Activated naive CD8-positive, alpha-beta T cell treated with anti-CD3 and anti-CD28 coated beads, Interleukin-2, amount 50 U/mL, for 24 hours (primary cell): ENCODE data around the gene TNNI3.
A peak's percentile ranks its signal among the peaks of the same experiment; 100 is the strongest.

Experiments used
- ATAC-seq: fragments of 150-1000 bp; cut with Tn5 transposase; one replicate; pipeline ENCODE4 v1.10.0; 2021
- DNase-seq: peaks from one replicate; pipeline ENCODE4 v3.0.0; 2021
- H3K27ac Mint-ChIP-seq: one replicate; pipeline ENCODE4 v1.8.0; 2021; ENCODE audit warnings: mild to moderate bottlenecking, mixed read lengths
- H3K27me3 Mint-ChIP-seq: one replicate; pipeline ENCODE4 v1.8.0; 2021; ENCODE audit warnings: mixed read lengths
- H3K36me3 Mint-ChIP-seq: one replicate; pipeline ENCODE4 v1.8.0; 2021; ENCODE audit warnings: low read depth, mixed read lengths
- H3K4me1 Mint-ChIP-seq: one replicate; pipeline ENCODE4 v1.8.0; 2021; ENCODE audit warnings: mixed read lengths
- H3K4me3 Mint-ChIP-seq: one replicate; pipeline ENCODE4 v1.8.0; 2021; ENCODE audit warnings: mild to moderate bottlenecking, moderate library complexity, mixed read lengths
- H3K9me3 Mint-ChIP-seq: one replicate; pipeline ENCODE4 v1.8.0; 2021; ENCODE audit warnings: mixed read lengths

The TNNI3 gene

DNA sequence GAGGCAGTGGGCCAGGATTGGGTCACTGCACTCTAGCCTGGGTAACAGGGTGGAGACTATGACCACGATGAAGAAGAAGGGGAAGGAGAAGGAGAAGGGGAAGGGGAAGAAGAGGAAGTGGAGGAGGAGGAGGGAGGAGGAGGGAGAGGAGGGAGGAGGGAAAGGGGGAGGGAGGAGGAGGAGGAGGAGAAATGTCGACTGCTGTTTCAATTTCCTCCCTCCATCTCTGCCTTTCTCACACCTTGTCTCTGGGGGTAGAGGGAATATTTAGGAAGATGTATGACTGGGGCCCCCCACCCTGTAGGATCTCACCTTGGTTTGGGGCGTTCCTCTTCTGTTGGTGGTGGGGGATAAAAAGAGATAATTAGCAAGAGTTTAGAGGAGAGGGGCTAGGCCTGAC, 12.3 kb downstream of the TNNI3 start:
- peaks cover 7% of the 10 kb centered on the region for H3K4me1 Mint-ChIP-seq
- DNase-seq, result no peak
- H3K36me3 Mint-ChIP-seq, result no peaks in the 10 kb centered on the region
- H3K27me3 Mint-ChIP-seq, result peaks cover 58% of the 10 kb centered on the region
- H3K27ac Mint-ChIP-seq, result no peak overlapping the region
- no peak overlapping the region for H3K4me3 Mint-ChIP-seq
- H3K9me3 Mint-ChIP-seq, result no peaks in the 10 kb centered on the region
- no peak for ATAC-seq

DNA sequence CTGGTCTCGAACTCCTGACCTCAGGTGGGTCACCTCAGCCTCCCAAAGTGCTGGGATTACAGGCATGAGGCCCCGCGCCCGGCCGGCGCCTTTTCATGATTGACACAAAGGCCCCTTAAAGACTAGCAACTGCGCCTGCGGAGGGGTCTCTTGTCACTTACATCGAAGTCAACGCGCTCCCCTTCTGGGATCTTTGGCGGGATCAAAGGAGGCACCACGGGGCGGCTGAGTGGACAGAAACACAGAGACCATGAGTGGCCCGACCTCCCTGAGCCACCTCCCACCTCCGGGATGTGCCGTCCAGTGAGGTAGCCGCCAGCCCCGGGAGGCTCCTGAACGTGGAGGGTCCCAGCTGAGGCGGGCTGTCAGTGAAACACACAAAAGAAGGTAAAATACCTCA, 15.8 kb downstream of the TNNI3 start:
- no peak overlapping the region for H3K27ac Mint-ChIP-seq
- no peaks in the 10 kb centered on the region for H3K36me3 Mint-ChIP-seq
- H3K4me3 Mint-ChIP-seq, result no peak overlapping the region
- ATAC-seq, result no peak
- no peak for DNase-seq
- H3K4me1 Mint-ChIP-seq, result peaks cover 7% of the 10 kb centered on the region
- peaks cover 56% of the 10 kb centered on the region for H3K27me3 Mint-ChIP-seq
- H3K9me3 Mint-ChIP-seq, result no peaks in the 10 kb centered on the region

DNA sequence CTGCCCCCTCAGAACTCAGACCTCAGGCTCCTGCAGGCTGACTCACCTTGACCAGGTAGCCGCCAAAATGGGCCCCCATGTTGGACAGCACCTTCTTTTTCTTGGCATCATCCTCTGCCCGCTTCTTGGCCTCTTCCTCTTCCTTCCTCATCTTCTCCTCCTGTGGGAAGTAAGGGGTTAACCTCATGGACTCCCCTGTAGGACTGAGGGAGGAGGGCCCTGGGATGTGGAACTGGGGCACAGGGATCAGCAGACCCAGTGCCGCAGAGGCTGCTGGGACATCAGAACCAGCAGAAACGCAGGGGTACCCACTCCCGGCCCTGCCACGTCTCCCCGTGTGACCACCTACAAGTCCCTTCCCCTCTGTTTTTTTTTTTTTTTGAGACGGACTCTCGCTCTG, 19.6 kb downstream of the TNNI3 start:
- H3K9me3 Mint-ChIP-seq, result no peaks in the 10 kb centered on the region
- no peak for DNase-seq
- ATAC-seq, result no peak
- no peak overlapping the region for H3K4me3 Mint-ChIP-seq
- H3K27me3 Mint-ChIP-seq, result peaks cover 43% of the 10 kb centered on the region
- no peaks in the 10 kb centered on the region for H3K36me3 Mint-ChIP-seq
- H3K4me1 Mint-ChIP-seq, result peaks cover 2% of the 10 kb centered on the region
- H3K27ac Mint-ChIP-seq, result no peak overlapping the region

DNA sequence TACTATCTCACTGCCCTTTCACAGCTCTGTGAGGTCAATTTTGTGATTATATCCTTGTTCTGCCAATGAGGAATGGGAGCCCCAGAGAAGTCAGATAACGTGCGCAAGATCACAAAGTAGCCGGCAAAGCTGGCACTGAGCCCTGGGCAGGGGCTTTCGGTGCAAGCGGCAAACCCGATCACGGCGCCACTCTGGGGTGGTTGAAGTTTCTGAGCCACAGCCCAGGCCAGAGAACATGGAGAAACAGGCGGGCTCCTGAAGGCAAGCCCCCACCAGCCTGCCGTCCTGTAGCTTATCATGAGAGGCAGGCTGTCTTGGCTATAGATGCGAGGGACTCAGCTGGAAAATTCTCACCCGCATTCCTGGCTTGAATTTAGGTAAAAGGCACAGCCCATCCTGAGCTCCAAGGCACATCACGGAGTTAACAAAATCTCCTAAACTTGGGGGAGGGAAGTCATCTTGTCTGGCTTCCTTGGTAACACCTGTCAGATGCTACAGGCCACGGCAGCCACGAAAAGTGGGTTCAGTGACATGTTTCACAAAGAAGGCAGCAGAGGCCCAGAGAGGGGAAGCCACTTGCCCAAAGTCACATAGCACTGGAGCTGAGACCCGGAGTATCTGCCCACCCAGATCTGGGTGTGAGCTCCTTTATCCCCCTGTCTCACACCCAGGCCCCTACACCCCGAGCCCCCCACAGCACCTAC, 21.0 kb downstream of the TNNI3 start:
- no peak for ATAC-seq
- H3K27ac Mint-ChIP-seq, result no peak overlapping the region
- no peak overlapping the region for H3K4me3 Mint-ChIP-seq
- DNase-seq, result no peak
- no peaks in the 10 kb centered on the region for H3K36me3 Mint-ChIP-seq
- H3K9me3 Mint-ChIP-seq, result no peaks in the 10 kb centered on the region
- peaks cover 2% of the 10 kb centered on the region for H3K4me1 Mint-ChIP-seq
- peaks cover 46% of the 10 kb centered on the region for H3K27me3 Mint-ChIP-seq

DNA sequence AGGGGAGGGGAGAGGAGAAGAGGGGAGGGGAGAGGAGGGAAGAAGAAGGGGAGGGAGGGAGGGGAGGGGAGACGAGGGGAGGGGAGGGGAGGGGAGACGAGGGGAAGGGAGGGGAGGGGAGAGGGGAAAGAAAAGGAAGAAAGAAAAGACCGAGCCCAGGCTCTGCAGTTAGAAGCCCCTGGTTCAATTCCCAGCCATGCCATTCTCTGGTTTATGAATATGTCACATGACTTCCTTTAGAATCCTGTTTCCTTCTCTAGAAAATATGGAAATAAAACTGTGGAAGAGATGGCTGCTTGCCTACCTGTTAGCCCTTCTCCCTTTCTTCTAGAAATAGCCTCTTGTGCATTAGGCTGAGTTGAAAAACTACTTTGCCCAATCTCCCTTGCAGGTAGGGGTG, 22.8 kb downstream of the TNNI3 start:
- Mint-ChIP-seq H3K9me3 (no peaks in the 10 kb centered on the region), H3K27ac (no peak overlapping the region), H3K4me3 (no peak overlapping the region), H3K36me3 (no peaks in the 10 kb centered on the region), H3K27me3 (peaks cover 51% of the 10 kb centered on the region), H3K4me1 (no peaks in the 10 kb centered on the region)
- ATAC-seq (no peak), DNase-seq (no peak)

DNA sequence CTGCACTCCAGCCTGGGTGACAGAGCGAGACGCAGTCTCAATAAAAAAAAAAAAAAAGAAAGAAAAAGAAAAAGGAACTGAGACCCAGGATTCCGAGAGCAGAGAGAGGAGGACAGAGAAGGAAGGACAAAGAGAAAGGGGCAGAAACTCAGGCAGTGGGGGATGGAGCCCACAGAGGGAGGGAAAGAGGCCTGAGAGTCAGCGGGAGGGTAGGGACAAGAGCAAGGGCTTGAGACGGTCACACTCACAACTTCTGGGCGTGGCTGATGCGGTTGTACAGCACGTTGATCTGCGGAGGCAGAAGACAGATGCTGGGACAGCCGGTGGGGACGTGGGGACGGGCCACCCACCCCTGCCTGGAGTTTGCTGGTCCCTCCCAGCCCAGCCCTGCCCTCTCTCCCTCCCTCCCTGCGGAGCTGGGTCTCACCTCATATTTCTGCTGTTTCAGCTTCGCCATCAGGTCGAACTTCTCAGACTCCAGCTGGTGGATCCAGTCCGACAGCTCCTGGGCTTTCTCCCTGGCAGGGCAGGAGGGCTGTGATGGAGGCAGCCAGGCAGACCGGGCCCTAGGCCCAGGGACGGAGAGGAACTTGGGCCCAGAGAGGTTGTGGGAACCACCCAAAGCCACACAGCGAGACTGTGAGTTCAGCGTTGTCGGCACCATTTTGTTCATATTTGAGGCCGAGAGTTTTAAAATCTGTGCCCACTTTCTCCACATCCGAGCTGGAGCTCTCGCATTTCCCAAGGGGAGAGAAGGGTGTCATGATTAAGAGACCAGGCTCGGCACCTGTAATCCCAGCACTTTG, 23.7 kb downstream of the TNNI3 start:
- Mint-ChIP-seq H3K9me3 (no peaks in the 10 kb centered on the region), H3K27ac (no peak overlapping the region), H3K4me1 (no peaks in the 10 kb centered on the region), H3K36me3 (no peaks in the 10 kb centered on the region), H3K27me3 (peaks cover 50% of the 10 kb centered on the region), H3K4me3 (no peak overlapping the region)
- ATAC-seq, result no peak
- DNase-seq, result no peak

DNA sequence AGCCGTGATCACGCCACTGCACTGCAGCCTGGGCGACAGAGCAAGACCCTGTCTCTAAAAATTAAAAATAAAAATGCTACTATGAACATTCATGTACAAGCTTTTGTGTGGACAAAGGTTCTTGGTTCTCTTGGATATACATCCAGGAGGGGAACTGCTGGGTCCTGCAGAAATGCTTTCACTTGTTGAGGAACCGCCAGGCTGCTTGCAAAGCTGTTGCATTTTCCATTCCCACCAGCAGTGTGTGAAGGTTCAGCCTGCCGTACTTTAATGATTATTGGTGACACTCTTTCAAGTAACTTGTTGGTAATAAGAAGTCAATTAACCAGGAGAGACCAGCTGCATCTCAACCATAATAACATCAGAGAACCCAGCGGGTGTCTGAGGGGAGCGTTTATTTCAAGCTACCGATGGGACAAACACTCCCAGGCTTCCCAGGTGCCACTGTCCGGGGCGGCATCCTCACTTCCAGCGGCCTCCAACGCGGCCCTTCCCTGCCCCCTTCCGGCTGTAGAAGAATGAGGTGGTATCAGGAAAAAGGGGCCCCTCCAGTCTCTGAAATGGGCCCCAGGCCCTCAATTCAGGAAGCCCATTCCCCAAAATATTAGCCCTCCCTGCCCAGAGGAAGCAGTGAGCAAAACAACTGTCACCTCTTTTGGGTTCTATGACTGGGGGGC, 24.9 kb downstream of the TNNI3 start:
- no peaks in the 10 kb centered on the region for H3K4me1 Mint-ChIP-seq
- no peak overlapping the region for H3K27ac Mint-ChIP-seq
- H3K27me3 Mint-ChIP-seq, result peaks cover 44% of the 10 kb centered on the region
- no peak for DNase-seq
- no peak overlapping the region for H3K4me3 Mint-ChIP-seq
- no peak for ATAC-seq
- no peaks in the 10 kb centered on the region for H3K9me3 Mint-ChIP-seq
- no peaks in the 10 kb centered on the region for H3K36me3 Mint-ChIP-seq

DNA sequence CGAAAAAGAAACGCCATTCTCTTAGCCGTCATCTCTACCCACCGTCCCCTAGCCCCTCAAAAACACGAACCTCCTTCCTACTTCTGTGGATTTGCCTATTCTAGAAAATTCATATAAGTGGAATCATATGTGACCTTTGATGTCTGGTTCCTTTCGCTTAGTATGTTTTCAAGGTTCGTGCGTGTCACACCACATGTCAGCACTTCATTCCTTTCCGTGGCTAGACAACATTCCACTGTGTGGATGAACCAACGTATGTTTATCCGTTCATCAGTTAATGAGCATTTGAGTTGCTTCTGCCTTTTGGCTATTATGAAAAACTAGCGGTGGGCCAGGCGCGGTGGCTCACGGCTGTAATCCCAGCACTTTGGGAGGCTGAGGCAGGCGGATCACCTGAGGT, 26.1 kb downstream of the TNNI3 start:
- no peak overlapping the region for H3K27ac Mint-ChIP-seq
- H3K4me1 Mint-ChIP-seq, result no peaks in the 10 kb centered on the region
- DNase-seq (no peak), ATAC-seq (no peak)
- H3K36me3 Mint-ChIP-seq, result no peaks in the 10 kb centered on the region
- peaks cover 54% of the 10 kb centered on the region for H3K27me3 Mint-ChIP-seq
- no peaks in the 10 kb centered on the region for H3K9me3 Mint-ChIP-seq
- H3K4me3 Mint-ChIP-seq, result no peak overlapping the region

DNA sequence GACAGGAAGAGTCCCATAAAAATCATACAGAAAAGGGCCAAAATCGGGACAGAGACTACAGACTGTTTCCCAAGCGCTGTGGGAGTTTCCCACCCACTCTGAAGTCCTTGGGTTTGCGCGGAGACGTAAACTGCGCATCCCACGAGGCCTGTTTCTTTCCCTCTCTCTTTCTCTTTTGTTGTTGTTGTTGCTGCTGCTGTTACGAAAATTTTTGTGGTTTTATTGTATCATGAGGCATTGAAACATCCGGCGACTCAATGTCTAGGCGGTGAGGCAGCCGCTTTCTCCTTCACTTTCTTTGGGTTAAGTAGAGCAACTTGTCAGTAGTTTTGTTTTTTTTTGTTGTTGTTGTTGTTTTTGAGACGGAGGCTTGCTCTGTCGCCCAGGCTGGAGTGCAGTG, 38.5 kb downstream of the TNNI3 start:
- H3K9me3 Mint-ChIP-seq, result no peaks in the 10 kb centered on the region
- H3K36me3 Mint-ChIP-seq, result peaks cover 10% of the 10 kb centered on the region
- ATAC-seq, result no peak
- no peak for DNase-seq
- peaks cover 9% of the 10 kb centered on the region for H3K27me3 Mint-ChIP-seq
- H3K27ac Mint-ChIP-seq, result no peak overlapping the region
- peak overlapping the region; percentile 96 for H3K4me3 Mint-ChIP-seq
- H3K4me1 Mint-ChIP-seq, result peaks cover 32% of the 10 kb centered on the region

DNA sequence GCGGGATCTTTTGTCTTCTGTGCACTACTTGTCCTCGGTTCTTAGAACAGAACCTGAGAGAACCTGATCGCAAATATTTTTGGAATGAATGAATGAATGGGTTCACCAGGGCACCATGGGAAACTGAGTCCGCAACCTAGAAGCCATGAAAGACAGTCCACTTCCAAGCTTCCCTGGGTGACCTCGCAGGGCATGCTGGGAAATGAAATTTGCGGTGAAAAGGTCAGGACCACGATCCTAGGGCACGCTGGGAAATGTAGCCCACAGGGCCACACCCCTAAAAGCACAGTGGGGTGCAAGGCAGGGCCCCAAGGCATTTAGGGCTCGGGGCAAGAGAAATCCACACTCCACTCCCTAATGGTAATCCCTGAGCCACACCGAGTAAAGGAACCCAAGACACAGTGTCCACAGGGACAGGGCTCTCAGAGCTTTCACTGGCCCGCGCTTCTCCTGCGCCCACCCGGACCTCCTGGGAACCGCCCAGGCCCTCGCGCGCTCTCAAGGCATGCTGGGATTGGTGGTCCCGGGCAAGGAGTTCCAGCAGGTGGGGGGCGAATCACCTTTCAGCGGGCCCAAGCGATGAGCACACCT, 39.0 kb downstream of the TNNI3 start:
- Mint-ChIP-seq H3K4me3 (peak overlapping the region; percentile 96), H3K4me1 (peaks cover 32% of the 10 kb centered on the region), H3K36me3 (peaks cover 10% of the 10 kb centered on the region), H3K27me3 (peaks cover 4% of the 10 kb centered on the region), H3K27ac (peak overlapping the region; percentile 96), H3K9me3 (no peaks in the 10 kb centered on the region)
- ATAC-seq, result no peak
- peak; percentile 59 for DNase-seq

DNA sequence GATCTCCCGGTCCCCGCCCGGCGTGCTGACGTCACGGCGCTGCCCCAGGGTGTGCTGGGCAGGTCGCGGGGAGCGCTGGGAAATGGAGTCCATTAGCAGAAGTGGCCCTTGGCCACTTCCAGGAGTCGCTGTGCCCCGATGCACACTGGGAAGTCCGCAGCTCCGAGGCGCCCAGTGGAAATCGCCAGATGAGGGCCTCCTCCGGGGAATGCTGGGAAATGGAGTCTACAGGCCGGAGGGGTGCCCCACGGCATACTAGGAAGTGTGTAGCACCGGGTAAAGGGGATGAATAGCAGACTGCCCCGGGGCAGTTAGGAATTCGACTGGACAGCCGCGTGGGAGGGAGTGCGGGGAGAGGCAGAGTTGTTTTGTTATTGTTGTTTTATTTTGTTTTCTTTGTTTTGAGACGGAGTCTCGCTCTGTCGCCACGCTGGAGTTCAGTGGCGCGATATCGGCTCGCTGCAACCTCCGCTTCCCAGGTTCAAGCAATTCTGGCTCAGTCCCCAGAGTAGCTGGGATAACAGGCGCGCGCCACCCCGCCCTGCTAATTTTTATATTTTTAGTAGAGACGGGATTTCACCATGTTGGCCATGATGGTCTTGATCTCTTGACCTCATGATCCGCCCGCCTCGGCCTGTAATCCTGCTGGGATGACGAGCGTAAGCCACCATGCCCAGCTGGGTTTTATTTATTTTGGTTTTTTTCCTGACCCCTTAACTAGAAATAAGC, 39.7 kb downstream of the TNNI3 start:
- DNase-seq (peak; percentile 97), ATAC-seq (peak; percentile 94)
- H3K36me3 Mint-ChIP-seq, result peaks cover 10% of the 10 kb centered on the region
- peak overlapping the region; percentile 96 for H3K27ac Mint-ChIP-seq
- H3K4me1 Mint-ChIP-seq, result peaks cover 32% of the 10 kb centered on the region
- H3K9me3 Mint-ChIP-seq, result no peaks in the 10 kb centered on the region
- H3K4me3 Mint-ChIP-seq, result peak overlapping the region; percentile 96
- no peaks in the 10 kb centered on the region for H3K27me3 Mint-ChIP-seq

DNA sequence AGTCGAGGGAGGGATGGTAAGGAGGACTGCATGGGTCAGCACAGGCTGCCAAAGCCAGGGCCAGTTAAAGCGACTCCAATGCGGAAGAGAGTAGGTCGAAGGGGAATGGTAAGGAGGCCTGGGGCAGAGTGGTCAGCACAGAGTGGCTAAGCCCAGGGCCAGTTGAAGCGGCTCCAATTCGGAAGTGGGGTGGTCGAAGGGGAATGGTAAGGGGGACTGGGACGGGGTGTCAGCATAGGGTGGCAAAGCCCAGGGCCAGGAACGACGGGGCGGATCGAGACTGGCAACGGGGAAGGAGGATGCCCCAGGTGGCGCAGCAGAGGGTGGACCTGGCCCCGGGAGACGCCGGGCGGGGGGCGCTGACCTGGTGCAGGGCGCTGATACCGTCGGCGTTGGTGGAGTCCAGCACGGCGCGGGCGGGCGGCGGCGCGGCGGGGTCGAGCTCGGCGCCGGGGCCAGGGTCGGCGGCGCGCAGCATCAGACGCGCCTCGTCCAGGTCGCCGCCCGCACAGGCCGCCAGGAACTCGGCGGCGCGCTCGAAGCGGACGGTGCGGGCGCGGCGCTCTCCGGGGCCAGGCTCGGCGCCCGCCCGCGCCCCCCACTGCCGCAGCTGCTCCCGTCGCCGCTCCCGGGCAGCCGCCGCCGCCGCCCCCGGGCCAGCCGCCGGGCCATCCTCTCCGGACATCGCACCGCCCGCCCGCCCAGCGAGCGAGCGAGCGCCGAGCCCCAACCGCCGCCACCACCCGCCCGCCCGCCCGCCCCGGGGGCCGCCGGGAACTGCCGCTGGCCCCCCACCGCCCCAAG, 40.5 kb downstream of the TNNI3 start, which contains the start of gene PPP1R12C:
Gene PPP1R12C, minus strand, starts transcription at position 779 of the 804 bp plus-strand sequence. Its CDS starts 94 bp downstream, at position 685.
- ATAC-seq (peak; percentile 3), DNase-seq (peak; percentile 28)
- H3K27ac Mint-ChIP-seq, result peak within 1 kb of the TSS; percentile 96
- H3K27me3 Mint-ChIP-seq, result no peaks in the 10 kb centered on the region
- H3K4me3 Mint-ChIP-seq, result peak within 1 kb of the TSS; percentile 100
- H3K36me3 Mint-ChIP-seq, result peaks cover 10% of the 10 kb centered on the region
- no peaks in the 10 kb centered on the region for H3K9me3 Mint-ChIP-seq
- peaks cover 32% of the 10 kb centered on the region for H3K4me1 Mint-ChIP-seq

DNA sequence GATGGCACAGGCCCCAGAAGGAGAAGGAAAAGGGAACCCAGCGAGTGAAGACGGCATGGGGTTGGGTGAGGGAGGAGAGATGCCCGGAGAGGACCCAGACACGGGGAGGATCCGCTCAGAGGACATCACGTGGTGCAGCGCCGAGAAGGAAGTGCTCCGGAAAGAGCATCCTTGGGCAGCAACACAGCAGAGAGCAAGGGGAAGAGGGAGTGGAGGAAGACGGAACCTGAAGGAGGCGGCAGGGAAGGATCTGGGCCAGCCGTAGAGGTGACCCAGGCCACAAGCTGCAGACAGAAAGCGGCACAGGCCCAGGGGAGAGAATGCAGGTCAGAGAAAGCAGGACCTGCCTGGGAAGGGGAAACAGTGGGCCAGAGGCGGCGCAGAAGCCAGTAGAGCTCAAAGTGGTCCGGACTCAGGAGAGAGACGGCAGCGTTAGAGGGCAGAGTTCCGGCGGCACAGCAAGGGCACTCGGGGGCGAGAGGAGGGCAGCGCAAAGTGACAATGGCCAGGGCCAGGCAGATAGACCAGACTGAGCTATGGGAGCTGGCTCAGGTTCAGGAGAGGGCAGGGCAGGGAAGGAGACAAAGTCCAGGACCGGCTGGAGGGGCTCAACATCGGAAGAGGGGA, 41.2 kb downstream of the TNNI3 start:
- H3K4me1 Mint-ChIP-seq, result peaks cover 32% of the 10 kb centered on the region
- peaks cover 10% of the 10 kb centered on the region for H3K36me3 Mint-ChIP-seq
- H3K4me3 Mint-ChIP-seq, result peak overlapping the region; percentile 100
- H3K9me3 Mint-ChIP-seq, result no peaks in the 10 kb centered on the region
- DNase-seq, result peak; percentile 64
- ATAC-seq, result peak; percentile 58
- no peaks in the 10 kb centered on the region for H3K27me3 Mint-ChIP-seq
- H3K27ac Mint-ChIP-seq, result peak overlapping the region; percentile 95
